CD14-positive monocyte (primary cell): Measurements from ENCODE around the gene TBC1D10A. TPM values are rescaled to one million over a fixed set of nuclear protein-coding genes. Genes with fewer than 3 reads are reported as not detected.

Experiments
- DNase-seq, 3 donors: peaks; one replicate each; pipeline ENCODE4 v3.0.0-alpha.2; 2011 to 2022
- H2AFZ ChIP-seq: 2 replicates; pipeline ENCODE4 v1.6.0; 2012; ENCODE audit warnings: mild to moderate bottlenecking, low read depth, low read length, inconsistent platforms; ENCODE audit not compliant: insufficient read depth, poor library complexity, severe bottlenecking
- H3K27ac ChIP-seq, 2 donors: 1 replicate in 1 of 2; 2 replicates in 1 of 2; pipeline ENCODE4 v1.5.1; 2012 to 2013; ENCODE audit warnings: low read length in 2 of 2, control low read depth in 1 of 2, inconsistent platforms in 1 of 2, low read depth in 1 of 2, mild to moderate bottlenecking in 1 of 2
- H3K27me3 ChIP-seq, 2 donors: one replicate each; pipeline versions ENCODE4 v1.6.0 to v1.6.1; 2011 to 2013; ENCODE audit warnings: low read length in 2 of 2; ENCODE audit not compliant: control insufficient read depth in 2 of 2, insufficient read depth in 2 of 2
- H3K36me3 ChIP-seq, 2 donors: replicated peaks in 1 of 2; 1 replicate in 1 of 2; 2 replicates in 1 of 2; pipeline versions ENCODE4 v1.5.1 to v1.6.1; 2012 to 2013; ENCODE audit warnings: low read length in 2 of 2, control low read depth in 1 of 2, inconsistent platforms in 1 of 2, mild to moderate bottlenecking in 1 of 2; ENCODE audit not compliant: insufficient read depth in 2 of 2, control insufficient read depth in 1 of 2
- H3K4me1 ChIP-seq, 2 donors: 1 replicate in 1 of 2; 2 replicates in 1 of 2; pipeline versions ENCODE4 v1.5.1 to v1.6.1; 2012 to 2013; ENCODE audit warnings: low read length in 2 of 2, control low read depth in 1 of 2, inconsistent platforms in 1 of 2, mild to moderate bottlenecking in 1 of 2, moderate library complexity in 1 of 2; ENCODE audit not compliant: insufficient read depth in 2 of 2, control insufficient read depth in 1 of 2
- H3K4me2 ChIP-seq: replicated peaks from 2 replicates; pipeline ENCODE3; 2012; ENCODE audit warnings: low read length, moderate library complexity, mild to moderate bottlenecking; ENCODE audit not compliant: poor library complexity, severe bottlenecking; ENCODE audit errors: extremely low read depth
- H3K4me3 ChIP-seq, 3 experiments: fragments of 200-600 bp in 1 of 3; sonication (generic) in 1 of 3; replicated peaks in 1 of 3; 1 replicate in 2 of 3; 2 replicates in 1 of 3; pipeline ENCODE4 v1.5.1; 2011 to 2013; ENCODE audit warnings: low read length in 3 of 3, mild to moderate bottlenecking in 3 of 3, control low read depth in 2 of 3, low read depth in 2 of 3, inconsistent platforms in 1 of 3, moderate library complexity in 1 of 3
- H3K79me2 ChIP-seq: 2 replicates; pipeline ENCODE4 v1.6.0; 2012; ENCODE audit warnings: mild to moderate bottlenecking, control low read depth, inconsistent platforms, low read length, moderate library complexity; ENCODE audit not compliant: insufficient read depth
- H3K9ac ChIP-seq: 2 replicates; pipeline ENCODE4 v1.6.0; 2017; ENCODE audit warnings: low read length, mild to moderate bottlenecking; ENCODE audit not compliant: insufficient read depth, poor library complexity, severe bottlenecking
- H3K9me3 ChIP-seq, 2 donors: replicated peaks in 1 of 2; 1 replicate in 1 of 2; 2 replicates in 1 of 2; pipeline versions ENCODE4 v1.5.1 to v1.6.1; 2012 to 2013; ENCODE audit warnings: low read length in 2 of 2, control low read depth in 1 of 2; ENCODE audit not compliant: control insufficient read depth in 1 of 2, insufficient read depth in 1 of 2
- H4K20me1 ChIP-seq: 2 replicates; pipeline ENCODE4 v1.6.0; 2012; ENCODE audit warnings: mild to moderate bottlenecking, low read length, control low read depth, moderate library complexity; ENCODE audit not compliant: insufficient read depth
- H3K27ac Mint-ChIP-seq, 7 donors: one replicate each; pipeline ENCODE4 v1.8.0; 2020; ENCODE audit warnings: mild to moderate bottlenecking in 7 of 7, mixed read lengths in 7 of 7, moderate library complexity in 6 of 7, inconsistent platforms in 2 of 7
- H3K27me3 Mint-ChIP-seq, 3 donors: one replicate each; pipeline ENCODE4 v1.8.0; 2021 to 2022; ENCODE audit warnings: low read depth in 3 of 3, mild to moderate bottlenecking in 3 of 3, mixed read lengths in 3 of 3, moderate library complexity in 3 of 3, inconsistent platforms in 1 of 3
- H3K36me3 Mint-ChIP-seq, 2 donors: one replicate each; pipeline ENCODE4 v1.8.0; 2020; ENCODE audit warnings: mixed read lengths in 2 of 2, inconsistent platforms in 1 of 2, mild to moderate bottlenecking in 1 of 2
- H3K4me1 Mint-ChIP-seq: one replicate; pipeline ENCODE4 v1.8.0; 2020; ENCODE audit warnings: mild to moderate bottlenecking, mixed read lengths
- H3K4me3 Mint-ChIP-seq, 2 donors: one replicate each; pipeline ENCODE4 v1.8.0; 2020; ENCODE audit warnings: mild to moderate bottlenecking in 2 of 2, mixed read lengths in 2 of 2, moderate library complexity in 1 of 2
- H3K9me3 Mint-ChIP-seq, 7 donors: one replicate each; pipeline ENCODE4 v1.8.0; 2020 to 2022; ENCODE audit warnings: mixed read lengths in 7 of 7, mild to moderate bottlenecking in 6 of 7, moderate library complexity in 6 of 7, inconsistent platforms in 2 of 7
- CTCF ChIP-seq: fragments of 200-600 bp; IDR thresholded peaks from one replicate; pipeline ENCODE4 v1.8.0; 2022; ENCODE audit warnings: antibody characterized with exemption, mild to moderate bottlenecking
- WGBS: methylation state at CpG from one replicate; pipeline ENCODE4 v1.1.5; 2013; ENCODE audit warnings: missing lambda C conversion rate; ENCODE audit not compliant: insufficient coverage; 5-methylcytosine and 5-hydroxymethylcytosine counted together
- intact Hi-C, 2 donors: fragments of 100-400 bp; cut with micrococcal nuclease; formaldehyde crosslinking; loops; one replicate each; pipeline versions ENCODE4 v1.15.0 to v1.15.1; 2023
- polyA plus RNA-seq, 3 donors: library from polyadenylated mRNA; depleted of rRNA in 1 of 3; unstranded in 2 of 3; stranded (reverse) in 1 of 3; fragments of 300-500 nt in 2 of 3; fragments of >200 nt in 1 of 3; fragmentation: Illumina TruSeq in 2 of 3; gene quantifications; 1 replicate in 2 of 3; 2 replicates in 1 of 3; pipeline ENCODE4 v1.2.3, GENCODE V29; 2012 to 2021

The TBC1D10A gene
- polyA plus RNA-seq, 3 donors: 13.4 to 38.3 (median 21.8) TPM

DNA sequence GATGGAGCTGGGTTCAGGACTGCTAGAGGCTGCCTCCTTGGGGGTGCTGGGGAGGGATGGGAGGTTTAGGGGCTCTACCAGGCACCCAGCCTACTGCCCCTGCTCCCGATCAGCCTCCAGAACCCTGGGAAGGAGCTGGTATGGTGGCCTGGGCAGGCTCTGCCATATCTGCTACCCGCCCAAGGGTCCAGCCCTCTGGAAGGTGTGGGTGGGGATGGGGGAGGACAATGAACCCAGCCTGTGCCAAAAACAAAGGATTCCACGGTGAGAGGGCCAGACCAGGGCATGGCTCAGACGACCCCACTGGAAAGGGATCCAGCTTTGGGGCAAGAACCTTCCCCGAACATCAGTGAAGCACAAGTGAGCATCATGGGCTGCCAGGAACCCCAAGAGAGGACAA, 40.4 kb downstream of the TBC1D10A start:
- no peak for TF ChIP-seq CTCF
- Histone ChIP-seq H3K9me3 (no peaks in the 10 kb centered on the region), H2AFZ (no peak overlapping the region), H3K27ac (no peak overlapping the region), H3K27me3 (no peaks in the 10 kb centered on the region), H4K20me1 (no peaks in the 10 kb centered on the region), H3K4me2 (no peak overlapping the region), H3K36me3 (peaks cover 0 to 4% of the 10 kb centered on the region in 2 donors), H3K79me2 (no peaks in the 10 kb centered on the region), H3K9ac (no peak overlapping the region), H3K4me1 (peaks cover 49 to 73% of the 10 kb centered on the region in 2 donors), H3K4me3 (no peak overlapping the region)
- DNase-seq: no peak
- WGBS: 92% methylated on average over 5 of the region's 5 CpGs
- H3K4me3 Mint-ChIP-seq: no peak overlapping the region
- H3K27me3 Mint-ChIP-seq: peaks cover 0 to 4% (median 2%) of the 10 kb centered on the region in 3 donors
- intact Hi-C loops: loop anchor here (2.0 to 10.0 kb wide), 6 partner anchors 14 to 182 kb away; partner anchors contain the start of genes RNF215 (in 1 of the 2) and TBC1D10A (in 1 of the 2)
- H3K27ac Mint-ChIP-seq: peak overlapping the region in 5 of 7 donors; percentile 69 to 81 (median 71)
- peaks cover 6 to 9% of the 10 kb centered on the region in 2 donors for H3K36me3 Mint-ChIP-seq
- peaks cover 59% of the 10 kb centered on the region for H3K4me1 Mint-ChIP-seq
- peaks cover 0 to 4% (median 0%) of the 10 kb centered on the region in 7 donors for H3K9me3 Mint-ChIP-seq

- Histone ChIP-seq H2AFZ (no peak overlapping the region), H3K9ac (no peak overlapping the region), H3K4me3 (no peak overlapping the region), H3K79me2 (no peaks in the 10 kb centered on the region), H3K27me3 (no peaks in the 10 kb centered on the region), H3K4me2 (no peak overlapping the region), H3K9me3 (no peaks in the 10 kb centered on the region), H3K4me1 (peaks cover 49 to 73% of the 10 kb centered on the region in 2 donors), H4K20me1 (no peaks in the 10 kb centered on the region), H3K27ac (no peak overlapping the region), H3K36me3 (no peaks in the 10 kb centered on the region)
- no peak for TF ChIP-seq CTCF
- intact Hi-C loops: loop anchor here (2.0 to 10.0 kb wide), 6 partner anchors 13 to 181 kb away; partner anchors contain the start of genes RNF215 (in 1 of the 2) and TBC1D10A (in 1 of the 2)
- H3K4me3 Mint-ChIP-seq: no peak overlapping the region
- H3K27me3 Mint-ChIP-seq: peaks cover 0 to 4% (median 2%) of the 10 kb centered on the region in 3 donors
- DNase-seq: no peak
- WGBS: 92% methylated on average over 2 of the region's 8 CpGs
- H3K4me1 Mint-ChIP-seq: peaks cover 62% of the 10 kb centered on the region
- peak overlapping the region in 3 of 7 donors; percentile 25 to 40 (median 40) for H3K27ac Mint-ChIP-seq
- peaks cover 4 to 9% of the 10 kb centered on the region in 2 donors for H3K36me3 Mint-ChIP-seq
- peaks cover 0 to 4% (median 0%) of the 10 kb centered on the region in 7 donors for H3K9me3 Mint-ChIP-seq
These were observed 40.9 kb downstream of the TBC1D10A start for GRCh38 chr22:30285846-30286200.
